ENCODE results near the gene CDK12. TPM values are rescaled to one million over a fixed set of nuclear protein-coding genes. Genes with fewer than 3 reads are reported as not detected.

CDK12 gene
- total and polyA plus RNA-seq, 9 of the 15 experiments (the other 6 are each of a cell fraction or from before 2014, with no cell fraction given) = 3.4 to 65.6 (median 36.8) TPM

- no peak for TF ChIP-seq ZBTB40 (IDR thresholded peaks at IDR 0.05)
- TF ChIP-seq ZBTB40 (CRISPR knock-in tag; IDR thresholded peaks at IDR 0.05) = no peak
Observed at GRCh38 chr17:39548494-39549225, 87.4 kb downstream of the CDK12 start (continued).

All from K562 (cell line).